Measurements from ENCODE around the gene DNAJB7.

- no peak for TF ChIP-seq CTCF (conservative IDR thresholded peaks at IDR 0.05)
- TF ChIP-seq ZFX (IDR thresholded peaks at IDR 0.05) = no peak
These were observed at the start of gene DNAJB7 for GRCh38 chr22:40862013-40862412.
